BE2C (cell line): Measurements from ENCODE around the gene INPP4A.
A peak's percentile ranks its signal among the peaks of the same experiment; 100 is the strongest.
"Not testable (repeated sequence)": the region's sequence is repeated elsewhere in the genome, so short reads cannot be mapped to it uniquely, and the experiment has no call there.

Source experiments
- DNase-seq: peaks from one replicate; pipeline ENCODE4 v3.0.0-alpha.2; 2020
- H3K27me3 ChIP-seq: fragments of 250-450 bp; sonication (Bioruptor Pico); 2 replicates; pipeline ENCODE4 v1.5.1; 2020; ENCODE audit warnings: mild to moderate bottlenecking
- H3K36me3 ChIP-seq: fragments of 250-450 bp; sonication (Bioruptor Pico); 2 replicates; pipeline ENCODE4 v1.5.1; 2020; ENCODE audit warnings: mild to moderate bottlenecking
- H3K4me1 ChIP-seq: fragments of 250-450 bp; sonication (Bioruptor Pico); 2 replicates; pipeline ENCODE4 v1.5.1; 2020
- H3K4me3 ChIP-seq: 2 replicates; pipeline ENCODE4 v1.5.1; 2011; ENCODE audit warnings: low read depth, low read length
- H3K9me3 ChIP-seq: fragments of 250-450 bp; sonication (Bioruptor Pico); 2 replicates; pipeline ENCODE4 v1.5.1; 2020
- TF ChIP-seq, protein P1 (sequence below): IDR thresholded peaks from 2 replicates; pipeline ENCODE4 v1.5.1; 2012; ENCODE audit warnings: mild to moderate bottlenecking, low read depth, low read length

Gene INPP4A

DNA sequence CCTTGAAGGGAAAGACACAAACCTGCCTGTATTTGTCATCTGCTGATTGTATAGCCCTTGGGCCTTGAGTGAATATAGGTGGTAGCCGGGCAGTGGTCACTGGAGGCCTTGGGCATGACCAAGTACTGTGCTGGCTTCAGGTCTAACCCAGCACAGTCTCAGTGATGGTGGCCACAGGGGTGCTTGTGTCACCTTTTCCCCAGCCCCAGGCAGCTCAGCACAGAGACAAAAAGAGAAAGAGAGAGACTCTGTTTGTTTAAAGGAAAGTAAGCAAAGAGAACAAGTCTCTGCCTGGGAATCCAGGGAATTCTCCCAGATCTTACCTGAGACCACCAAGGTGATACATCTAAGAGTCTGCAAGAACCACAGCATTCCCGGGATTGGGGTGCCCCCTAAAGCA is 39.4 kb upstream of the INPP4A start:
- TF ChIP-seq, protein P1, sequence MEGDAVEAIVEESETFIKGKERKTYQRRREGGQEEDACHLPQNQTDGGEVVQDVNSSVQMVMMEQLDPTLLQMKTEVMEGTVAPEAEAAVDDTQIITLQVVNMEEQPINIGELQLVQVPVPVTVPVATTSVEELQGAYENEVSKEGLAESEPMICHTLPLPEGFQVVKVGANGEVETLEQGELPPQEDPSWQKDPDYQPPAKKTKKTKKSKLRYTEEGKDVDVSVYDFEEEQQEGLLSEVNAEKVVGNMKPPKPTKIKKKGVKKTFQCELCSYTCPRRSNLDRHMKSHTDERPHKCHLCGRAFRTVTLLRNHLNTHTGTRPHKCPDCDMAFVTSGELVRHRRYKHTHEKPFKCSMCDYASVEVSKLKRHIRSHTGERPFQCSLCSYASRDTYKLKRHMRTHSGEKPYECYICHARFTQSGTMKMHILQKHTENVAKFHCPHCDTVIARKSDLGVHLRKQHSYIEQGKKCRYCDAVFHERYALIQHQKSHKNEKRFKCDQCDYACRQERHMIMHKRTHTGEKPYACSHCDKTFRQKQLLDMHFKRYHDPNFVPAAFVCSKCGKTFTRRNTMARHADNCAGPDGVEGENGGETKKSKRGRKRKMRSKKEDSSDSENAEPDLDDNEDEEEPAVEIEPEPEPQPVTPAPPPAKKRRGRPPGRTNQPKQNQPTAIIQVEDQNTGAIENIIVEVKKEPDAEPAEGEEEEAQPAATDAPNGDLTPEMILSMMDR, result no peak
- Histone ChIP-seq H3K36me3 (no peaks in the 10 kb centered on the region), H3K4me3 (no peak overlapping the region), H3K4me1 (no peaks in the 10 kb centered on the region), H3K27me3 (no peaks in the 10 kb centered on the region), H3K9me3 (no peaks in the 10 kb centered on the region)
- no peak for DNase-seq

DNA sequence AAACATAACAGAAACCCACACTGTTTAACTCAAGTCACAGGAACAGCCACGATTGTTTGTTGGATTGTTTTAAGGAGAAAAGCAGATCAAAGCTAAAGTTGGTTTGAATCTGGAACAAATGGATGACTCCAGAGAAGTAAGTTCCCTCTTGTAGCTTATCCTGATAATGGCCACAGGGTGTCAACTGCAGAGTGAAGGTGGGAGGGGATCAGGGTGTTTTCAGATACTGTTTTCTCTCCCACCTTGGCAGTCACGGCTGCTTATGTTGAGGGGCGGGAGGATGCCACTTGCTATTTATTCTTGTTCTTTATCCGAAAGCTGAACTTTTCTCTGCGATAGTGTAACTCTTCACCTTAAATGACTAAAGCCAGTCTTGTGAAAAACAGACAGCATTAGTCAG is 36.5 kb upstream of the INPP4A start:
- Histone ChIP-seq H3K9me3 (no peaks in the 10 kb centered on the region), H3K4me1 (no peaks in the 10 kb centered on the region), H3K4me3 (no peak overlapping the region), H3K27me3 (no peaks in the 10 kb centered on the region), H3K36me3 (no peaks in the 10 kb centered on the region)
- TF ChIP-seq, protein P1, result no peak
- DNase-seq, result no peak

DNA sequence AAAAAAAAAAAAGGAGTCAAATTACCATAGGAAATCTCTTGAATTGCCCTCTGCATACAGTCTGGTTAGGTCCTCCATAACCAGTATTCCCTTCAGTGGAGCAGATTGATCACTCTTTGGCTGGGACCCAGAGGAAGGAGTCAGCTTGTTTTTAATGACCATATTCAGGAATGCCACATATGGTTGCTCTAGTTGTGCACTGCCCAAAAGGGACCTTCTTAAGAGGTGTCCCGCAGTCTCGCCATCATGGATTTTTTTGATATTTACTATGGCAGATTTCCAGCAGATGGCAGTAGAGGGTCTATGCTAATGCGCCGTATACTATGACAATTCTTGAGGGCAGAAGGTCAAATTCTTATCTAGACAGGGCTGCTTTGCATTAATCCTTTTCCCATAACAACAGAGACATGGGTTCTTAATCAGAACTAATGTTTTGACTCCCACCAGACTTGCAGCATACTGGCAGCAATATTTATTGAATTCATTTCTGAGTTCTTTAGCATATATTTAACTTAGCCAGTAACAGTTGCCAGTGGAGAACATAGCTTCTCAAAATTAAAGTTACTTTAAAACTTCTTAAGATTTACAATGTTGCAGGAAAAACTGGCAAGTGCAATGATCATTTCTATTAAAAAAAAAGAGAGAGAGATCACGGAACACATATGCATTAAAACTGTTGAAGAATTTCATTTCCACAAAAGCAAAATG is 31.8 kb upstream of the INPP4A start:
- DNase-seq, result peak; percentile 33
- no peak overlapping the region for H3K4me3 ChIP-seq
- H3K9me3 ChIP-seq, result no peaks in the 10 kb centered on the region
- TF ChIP-seq, protein P1, result peak; percentile 73
- no peaks in the 10 kb centered on the region for H3K27me3 ChIP-seq
- no peaks in the 10 kb centered on the region for H3K36me3 ChIP-seq
- H3K4me1 ChIP-seq, result no peaks in the 10 kb centered on the region

DNA sequence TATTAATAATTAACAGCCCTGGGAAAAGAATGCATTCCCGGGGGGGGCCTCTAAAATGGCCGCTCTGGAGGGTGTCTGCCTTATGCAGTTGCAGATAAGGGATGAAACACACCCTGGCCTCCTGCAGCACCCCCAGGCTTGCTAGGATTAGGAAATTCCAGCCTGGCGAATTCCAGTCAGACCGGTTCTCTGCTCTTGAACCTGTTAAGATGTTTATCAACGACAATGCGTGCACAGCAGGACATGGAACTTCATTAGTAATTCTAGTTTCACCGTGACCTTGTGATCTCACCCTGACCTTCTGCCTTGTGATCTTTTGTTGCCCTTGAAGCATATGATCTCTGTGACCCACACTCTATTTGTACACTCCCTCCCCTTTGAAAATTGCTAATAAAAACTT is 30.4 kb upstream of the INPP4A start:
- H3K4me1 ChIP-seq, H3K4me3 ChIP-seq, H3K36me3 ChIP-seq, DNase-seq, H3K9me3 ChIP-seq, H3K27me3 ChIP-seq: not testable (repeated sequence)

DNA sequence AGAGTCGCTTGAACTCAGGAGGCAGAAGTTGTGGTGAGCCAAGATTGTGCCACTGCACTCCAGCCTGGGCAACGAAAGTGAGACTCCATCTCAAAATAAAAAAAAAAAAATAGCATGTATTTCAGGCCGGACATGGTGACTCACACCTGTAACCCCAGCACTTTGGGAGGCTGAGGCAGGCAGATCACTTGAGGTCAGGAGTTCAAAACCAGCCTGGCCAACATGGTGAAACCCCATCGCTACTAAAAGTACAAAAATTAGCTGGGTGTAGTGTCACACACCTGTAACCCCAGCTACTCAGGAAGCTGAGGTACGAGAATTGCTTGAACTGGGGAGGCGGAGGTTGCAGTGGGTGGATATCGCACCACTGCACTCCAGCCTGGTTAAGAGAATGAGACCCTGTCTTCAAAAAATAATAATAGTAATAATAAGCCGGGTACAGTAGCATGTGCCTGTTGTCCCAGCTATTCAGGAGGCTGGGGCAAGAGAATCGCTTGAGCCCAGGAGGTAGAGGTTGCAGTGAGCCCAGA is 28.9 kb upstream of the INPP4A start:
- H3K27me3 ChIP-seq, result not testable (repeated sequence)

DNA sequence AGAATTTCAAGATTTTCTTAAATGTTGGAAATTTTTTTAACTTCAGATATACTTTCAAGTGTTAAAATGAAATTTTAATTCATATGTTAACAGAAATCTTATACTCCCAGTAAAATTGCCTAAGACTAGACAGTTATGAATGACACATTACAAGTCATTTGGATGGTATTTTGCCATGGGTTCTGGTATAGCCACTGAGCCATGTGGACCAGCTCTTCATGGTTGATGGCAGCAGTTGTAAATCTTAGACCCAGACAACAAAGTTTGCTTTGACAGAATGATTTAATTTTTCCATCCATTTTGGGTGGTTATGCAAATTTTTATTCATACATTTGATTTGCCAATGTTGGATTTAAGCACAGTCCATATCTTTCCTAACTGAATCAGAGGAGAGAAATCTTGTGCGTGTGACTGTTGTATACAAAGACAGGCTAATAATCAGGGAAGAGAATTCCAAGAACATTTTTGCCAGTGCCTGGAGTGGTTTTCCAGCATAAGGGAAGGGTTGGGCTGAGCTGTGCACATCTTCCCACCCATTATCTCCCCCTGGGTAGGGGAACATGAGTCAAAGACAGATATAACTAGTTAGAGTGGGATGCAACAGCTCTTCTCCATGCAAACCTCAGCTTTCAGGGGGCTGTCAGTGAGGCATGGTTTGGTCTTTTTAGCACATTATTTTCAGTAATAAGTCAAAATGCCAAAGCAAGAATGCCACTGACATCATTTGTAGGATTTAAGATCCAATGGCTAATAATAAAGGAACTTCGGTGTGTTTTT is 28.1 kb upstream of the INPP4A start:
- Histone ChIP-seq H3K27me3 (no peaks in the 10 kb centered on the region), H3K4me1 (no peaks in the 10 kb centered on the region)
- TF ChIP-seq, protein P1, result no peak

More for the DNA sequence above, 28.9 kb upstream of the INPP4A start:
- not testable (repeated sequence) for H3K9me3 ChIP-seq, H3K36me3 ChIP-seq, H3K4me3 ChIP-seq, DNase-seq, H3K4me1 ChIP-seq

DNA sequence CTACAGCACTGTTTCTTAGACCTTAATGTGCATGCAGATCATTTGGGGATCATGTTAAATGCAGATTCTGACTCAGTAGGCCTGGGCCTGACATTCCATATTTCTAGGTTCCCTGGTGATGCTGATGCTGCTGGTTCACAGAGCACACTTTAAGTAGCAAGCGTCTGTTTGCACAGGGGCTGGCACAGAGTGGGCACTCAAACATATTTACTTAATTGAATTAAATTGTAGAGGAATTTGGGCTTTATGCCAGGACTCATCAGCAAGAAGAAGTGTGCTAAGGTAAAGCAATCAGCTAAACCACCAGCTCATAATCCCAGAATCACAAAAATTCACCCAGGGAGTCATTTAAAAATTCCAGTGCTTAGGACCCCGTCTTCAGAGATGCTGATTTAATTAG is 25.1 kb upstream of the INPP4A start:
- Histone ChIP-seq H3K36me3 (no peaks in the 10 kb centered on the region), H3K9me3 (no peaks in the 10 kb centered on the region), H3K27me3 (no peaks in the 10 kb centered on the region), H3K4me3 (no peak overlapping the region), H3K4me1 (no peaks in the 10 kb centered on the region)
- no peak for DNase-seq
- TF ChIP-seq, protein P1, result no peak

More for the DNA sequence above, 28.1 kb upstream of the INPP4A start:
- Histone ChIP-seq H3K4me3 (no peak overlapping the region), H3K9me3 (no peaks in the 10 kb centered on the region), H3K36me3 (no peaks in the 10 kb centered on the region)
- no peak for DNase-seq
